HG02938 (cell line): Measurements from ENCODE around the gene TP73.
"Not testable (repeated sequence)": the region's sequence is repeated elsewhere in the genome, so short reads cannot be mapped to it uniquely, and the experiment has no call there.

Experiments used
- ATAC-seq: cut with Tn5 transposase; IDR thresholded peaks from one replicate; pipeline ENCODE4 v1.9.1; 2021; ENCODE audit warnings: mild to moderate bottlenecking, moderate library complexity; ENCODE audit not compliant: unreplicated experiment

TP73 gene

GRCh38 chr1:3724416-3725030 is 72.2 kb downstream of the TP73 start:
- not testable (repeated sequence) for ATAC-seq

GRCh38 chr1:3725366-3725765 is 73.0 kb downstream of the TP73 start:
- no peak for ATAC-seq

- ATAC-seq = no peak
Measured at GRCh38 chr1:3727042-3727824, 74.9 kb downstream of the TP73 start.

GRCh38 chr1:3727825-3728776 is 75.8 kb downstream of the TP73 start:
- ATAC-seq = no peak

- no peak for ATAC-seq
Measured at GRCh38 chr1:3729594-3730542, 77.6 kb downstream of the TP73 start.

GRCh38 chr1:3730543-3731247 is 78.4 kb downstream of the TP73 start:
- no peak for ATAC-seq

GRCh38 chr1:3731583-3732433 is 79.5 kb downstream of the TP73 start:
- ATAC-seq = no peak

- no peak for ATAC-seq
Measured at GRCh38 chr1:3732434-3733093, 80.2 kb downstream of the TP73 start.

- ATAC-seq = no peak
Measured at GRCh38 chr1:3733094-3733882, 81.0 kb downstream of the TP73 start.

GRCh38 chr1:3733883-3734589 is 81.7 kb downstream of the TP73 start:
- ATAC-seq = no peak

GRCh38 chr1:3734602-3735001 is 82.3 kb downstream of the TP73 start:
- no peak for ATAC-seq

GRCh38 chr1:3735027-3735681 is 82.8 kb downstream of the TP73 start:
- no peak for ATAC-seq

GRCh38 chr1:3735688-3736087 is 83.4 kb downstream of the TP73 start:
- ATAC-seq = no peak

GRCh38 chr1:3736131-3736561 is 83.8 kb downstream of the TP73 start:
- no peak for ATAC-seq

- ATAC-seq = no peak
Measured at GRCh38 chr1:3736708-3737107, 84.4 kb downstream of the TP73 start.

- ATAC-seq = no peak
Measured at GRCh38 chr1:3738943-3739342, 86.6 kb downstream of the TP73 start.
